ENCODE data around the gene RAB31. TPM values are rescaled to one million over a fixed set of nuclear protein-coding genes. Genes with fewer than 3 reads are reported as not detected.
A peak's percentile ranks its signal among the peaks of the same experiment; 100 is the strongest.

The RAB31 gene
- total RNA-seq, 1 donor from 2014 or later = 36.8 TPM

GRCh38 chr18:9694952-9695495 lies 13.1 kb upstream of the RAB31 start:
- intact Hi-C loops (cut with DNase I) = no loop called here
- no peak overlapping the region for H3K27ac ChIP-seq
- peak in 1 of 2 donors; percentile 35 for DNase-seq (ENCODE audit: low spot score in 2 of 2)
- H3K9me3 ChIP-seq = no peaks in the 10 kb centered on the region
- no peaks in the 10 kb centered on the region for H3K4me1 ChIP-seq
- no peaks in the 10 kb centered on the region for H3K36me3 ChIP-seq
- no peak overlapping the region for H3K4me3 ChIP-seq
- TF ChIP-seq CTCF (IDR thresholded peaks at IDR 0.05) = no peak
- no peaks in the 10 kb centered on the region for H3K27me3 ChIP-seq

GRCh38 chr18:9695605-9696004 lies 12.5 kb upstream of the RAB31 start:
- Histone ChIP-seq H3K4me3 (no peak overlapping the region), H3K27ac (no peak overlapping the region), H3K9me3 (no peaks in the 10 kb centered on the region), H3K4me1 (no peaks in the 10 kb centered on the region), H3K27me3 (no peaks in the 10 kb centered on the region), H3K36me3 (no peaks in the 10 kb centered on the region)
- DNase-seq (ENCODE audit: low spot score in 2 of 2) = peak in 1 of 2 donors; percentile 39
- intact Hi-C loops (cut with DNase I) = no loop called here
- no peak for TF ChIP-seq CTCF (IDR thresholded peaks at IDR 0.05)

GRCh38 chr18:9696112-9696511 lies 12.0 kb upstream of the RAB31 start:
- TF ChIP-seq CTCF (IDR thresholded peaks at IDR 0.05) = no peak
- intact Hi-C loops (cut with DNase I) = no loop called here

GRCh38 chr18:9696701-9697100 lies 11.4 kb upstream of the RAB31 start:
- Histone ChIP-seq H3K27me3 (no peaks in the 10 kb centered on the region), H3K36me3 (no peaks in the 10 kb centered on the region), H3K9me3 (no peaks in the 10 kb centered on the region), H3K27ac (no peak overlapping the region), H3K4me1 (no peaks in the 10 kb centered on the region), H3K4me3 (no peak overlapping the region)
- peak in 1 of 2 donors; percentile 56 for DNase-seq (ENCODE audit: low spot score in 2 of 2)
- TF ChIP-seq CTCF (IDR thresholded peaks at IDR 0.05) = no peak
- intact Hi-C loops (cut with DNase I) = no loop called here

More at GRCh38 chr18:9696112-9696511, 12.0 kb upstream of the RAB31 start:
- Histone ChIP-seq H3K27ac (no peak overlapping the region), H3K27me3 (no peaks in the 10 kb centered on the region), H3K4me1 (no peaks in the 10 kb centered on the region), H3K9me3 (no peaks in the 10 kb centered on the region), H3K4me3 (no peak overlapping the region), H3K36me3 (no peaks in the 10 kb centered on the region)
- peak in 1 of 2 donors; percentile 9 for DNase-seq (ENCODE audit: low spot score in 2 of 2)

- Histone ChIP-seq H3K36me3 (no peaks in the 10 kb centered on the region), H3K4me1 (no peaks in the 10 kb centered on the region), H3K9me3 (no peaks in the 10 kb centered on the region), H3K27ac (no peak overlapping the region), H3K4me3 (no peak overlapping the region), H3K27me3 (no peaks in the 10 kb centered on the region)
- no peak for TF ChIP-seq CTCF (IDR thresholded peaks at IDR 0.05)
- intact Hi-C loops (cut with DNase I) = no loop called here
- peak in 1 of 2 donors; percentile 18 for DNase-seq (ENCODE audit: low spot score in 2 of 2)
These were observed 11.0 kb upstream of the RAB31 start for GRCh38 chr18:9697121-9697520.

GRCh38 chr18:9698497-9698896 lies 9.6 kb upstream of the RAB31 start:
- no peak overlapping the region for H3K27ac ChIP-seq
- DNase-seq (ENCODE audit: low spot score in 2 of 2) = peak in 1 of 2 donors; percentile 19
- H3K36me3 ChIP-seq = no peaks in the 10 kb centered on the region
- no peak for TF ChIP-seq CTCF (IDR thresholded peaks at IDR 0.05)
- H3K4me1 ChIP-seq = no peaks in the 10 kb centered on the region
- intact Hi-C loops (cut with DNase I) = no loop called here
- no peaks in the 10 kb centered on the region for H3K9me3 ChIP-seq
- no peaks in the 10 kb centered on the region for H3K27me3 ChIP-seq
- no peak overlapping the region for H3K4me3 ChIP-seq
